ENCODE results near the gene SCPEP1. TPM values are rescaled to one million over a fixed set of nuclear protein-coding genes. Genes with fewer than 3 reads are reported as not detected.

SCPEP1 gene
- total RNA-seq, 1 experiment from 2014 or later, result 19.4 TPM

DNA sequence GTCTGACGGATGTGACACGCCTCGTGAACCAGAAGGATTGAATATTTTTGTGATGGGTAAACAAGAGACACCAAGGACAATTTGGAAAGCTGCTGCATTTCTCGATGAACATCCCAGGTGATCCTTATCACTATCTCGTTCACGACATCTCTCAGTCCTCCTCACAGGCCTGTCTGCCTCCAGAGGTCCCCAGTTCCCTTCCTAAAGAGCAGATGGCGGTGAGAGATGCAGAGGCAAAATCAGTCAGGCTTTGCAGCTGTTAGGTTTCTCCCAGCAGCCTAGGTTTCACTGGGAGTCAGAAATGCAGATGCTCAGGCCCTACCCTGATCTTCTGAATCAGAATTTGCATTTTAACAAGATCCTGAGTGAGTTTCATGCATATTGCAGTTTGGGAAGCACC, 23.6 kb downstream of the SCPEP1 start:
- TF ChIP-seq EZH2 (IDR thresholded peaks at IDR 0.05; ENCODE audit: low read depth), result no peak
- TF ChIP-seq, protein P1, sequence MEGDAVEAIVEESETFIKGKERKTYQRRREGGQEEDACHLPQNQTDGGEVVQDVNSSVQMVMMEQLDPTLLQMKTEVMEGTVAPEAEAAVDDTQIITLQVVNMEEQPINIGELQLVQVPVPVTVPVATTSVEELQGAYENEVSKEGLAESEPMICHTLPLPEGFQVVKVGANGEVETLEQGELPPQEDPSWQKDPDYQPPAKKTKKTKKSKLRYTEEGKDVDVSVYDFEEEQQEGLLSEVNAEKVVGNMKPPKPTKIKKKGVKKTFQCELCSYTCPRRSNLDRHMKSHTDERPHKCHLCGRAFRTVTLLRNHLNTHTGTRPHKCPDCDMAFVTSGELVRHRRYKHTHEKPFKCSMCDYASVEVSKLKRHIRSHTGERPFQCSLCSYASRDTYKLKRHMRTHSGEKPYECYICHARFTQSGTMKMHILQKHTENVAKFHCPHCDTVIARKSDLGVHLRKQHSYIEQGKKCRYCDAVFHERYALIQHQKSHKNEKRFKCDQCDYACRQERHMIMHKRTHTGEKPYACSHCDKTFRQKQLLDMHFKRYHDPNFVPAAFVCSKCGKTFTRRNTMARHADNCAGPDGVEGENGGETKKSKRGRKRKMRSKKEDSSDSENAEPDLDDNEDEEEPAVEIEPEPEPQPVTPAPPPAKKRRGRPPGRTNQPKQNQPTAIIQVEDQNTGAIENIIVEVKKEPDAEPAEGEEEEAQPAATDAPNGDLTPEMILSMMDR (conservative IDR thresholded peaks at IDR 0.05), result no peak
- Histone ChIP-seq H3F3A (ENCODE audit: insufficient read depth, low read depth) (no peaks in the 10 kb centered on the region), H3K9me3 (ENCODE audit: insufficient read depth, low read depth) (no peaks in the 10 kb centered on the region), H2AFZ (no peak overlapping the region), H3K4me2 (no peak overlapping the region), H4K20me1 (ENCODE audit: insufficient read depth) (no peaks in the 10 kb centered on the region), H3K27me3 (ENCODE audit: insufficient read depth, low read depth) (no peaks in the 10 kb centered on the region), H3K79me2 (ENCODE audit: low read depth) (no peaks in the 10 kb centered on the region), H3K9me2 (ENCODE audit: insufficient read depth) (no peaks in the 10 kb centered on the region), H3K4me3 (no peak overlapping the region), H3K36me3 (ENCODE audit: low read depth) (no peaks in the 10 kb centered on the region), H3K4me1 (replicated peaks; ENCODE audit: insufficient read depth) (no peaks in the 10 kb centered on the region), H3K27ac (no peak overlapping the region)
- ChIA-PET POLR2A (ENCODE audit: unreplicated experiment) (no interaction called here), CTCF (no interaction called here)
- DNase-seq, result no peak
- intact Hi-C loops (cut with micrococcal nuclease; ENCODE audit: unreplicated experiment), result no loop called here
- no TSS peak for BruUV-seq (replicated peaks)

DNA sequence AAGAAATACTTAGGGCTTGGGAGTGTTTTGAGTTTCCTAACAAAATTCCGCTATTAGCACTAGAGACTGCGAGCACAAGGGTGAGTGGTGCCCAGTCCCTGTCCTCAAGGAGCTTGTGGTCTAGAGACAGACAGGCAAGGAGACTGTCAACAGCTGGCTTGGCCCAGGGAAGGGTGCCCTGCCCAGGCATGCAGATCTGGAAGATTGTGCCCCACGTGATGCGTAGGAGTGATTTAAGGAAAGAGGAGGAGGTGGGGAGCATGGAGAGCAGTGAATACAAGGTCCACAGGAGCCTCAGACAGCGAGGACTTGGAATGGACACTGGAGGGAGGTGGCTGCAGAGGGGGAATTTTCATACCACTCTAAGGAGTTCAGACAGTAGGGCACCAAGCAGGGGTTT, 25.0 kb downstream of the SCPEP1 start:
- CTCF ChIA-PET, result no interaction called here
- Histone ChIP-seq H3K4me3 (no peak overlapping the region), H3K4me1 (replicated peaks; ENCODE audit: insufficient read depth) (no peaks in the 10 kb centered on the region), H3K36me3 (ENCODE audit: low read depth) (no peaks in the 10 kb centered on the region), H3K9me2 (ENCODE audit: insufficient read depth) (no peaks in the 10 kb centered on the region), H3K79me2 (ENCODE audit: low read depth) (no peaks in the 10 kb centered on the region), H3F3A (ENCODE audit: insufficient read depth, low read depth) (no peaks in the 10 kb centered on the region; the same call in 1 of the 2 replicates), H3K27ac (no peak overlapping the region), H3K27me3 (ENCODE audit: insufficient read depth, low read depth) (no peaks in the 10 kb centered on the region), H3K4me2 (no peak overlapping the region), H4K20me1 (ENCODE audit: insufficient read depth) (no peaks in the 10 kb centered on the region), H2AFZ (no peak overlapping the region), H3K9me3 (ENCODE audit: insufficient read depth, low read depth) (no peaks in the 10 kb centered on the region)
- POLR2A ChIA-PET (ENCODE audit: unreplicated experiment), result no interaction called here
- intact Hi-C loops (cut with micrococcal nuclease; ENCODE audit: unreplicated experiment), result no loop called here
- no peak for DNase-seq
- no peak for TF ChIP-seq EZH2 (IDR thresholded peaks at IDR 0.05; ENCODE audit: low read depth)
- TF ChIP-seq, protein P1 (conservative IDR thresholded peaks at IDR 0.05), result no peak
- BruUV-seq (replicated peaks), result no TSS peak

DNA sequence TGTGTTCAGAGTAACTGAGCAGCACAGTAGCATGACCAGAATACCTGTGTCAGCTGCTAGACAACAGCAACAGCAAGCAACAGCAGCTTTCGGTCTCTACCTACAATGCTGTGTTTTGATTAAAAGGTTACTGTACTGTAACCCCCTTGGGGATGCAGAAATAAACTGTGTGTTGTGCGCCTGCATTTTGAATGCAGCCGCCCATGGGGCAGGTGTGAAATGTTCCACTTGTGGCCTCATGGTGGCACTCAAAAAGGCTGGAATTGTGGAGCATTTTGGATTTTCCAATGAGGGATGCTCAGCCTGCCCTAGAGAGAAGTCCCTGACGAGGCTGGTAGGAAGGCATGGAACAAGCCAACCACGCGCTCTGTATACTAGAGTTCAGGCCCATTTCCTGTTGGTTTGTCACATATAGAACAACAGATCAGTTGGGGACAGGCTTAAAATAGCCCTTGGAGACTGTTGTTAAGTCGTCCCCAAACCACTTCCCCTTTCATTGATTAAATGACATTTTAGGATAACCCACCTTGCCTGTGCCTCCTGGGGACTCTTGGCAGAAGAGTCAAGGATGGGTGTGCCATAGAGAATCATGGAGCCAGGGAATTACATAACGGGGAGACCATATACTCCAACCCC, 27.1 kb downstream of the SCPEP1 start:
- Histone ChIP-seq H2AFZ (no peak overlapping the region), H3K27me3 (ENCODE audit: insufficient read depth, low read depth) (no peaks in the 10 kb centered on the region), H4K20me1 (ENCODE audit: insufficient read depth) (no peaks in the 10 kb centered on the region), H3K9me3 (ENCODE audit: insufficient read depth, low read depth) (no peaks in the 10 kb centered on the region), H3K4me1 (replicated peaks; ENCODE audit: insufficient read depth) (no peaks in the 10 kb centered on the region), H3F3A (ENCODE audit: insufficient read depth, low read depth) (no peaks in the 10 kb centered on the region; the same call in 1 of the 2 replicates), H3K4me2 (no peak overlapping the region), H3K27ac (no peak overlapping the region), H3K9me2 (ENCODE audit: insufficient read depth) (no peaks in the 10 kb centered on the region), H3K36me3 (ENCODE audit: low read depth) (no peaks in the 10 kb centered on the region), H3K4me3 (no peak overlapping the region), H3K79me2 (ENCODE audit: low read depth) (no peaks in the 10 kb centered on the region)
- intact Hi-C loops (cut with micrococcal nuclease; ENCODE audit: unreplicated experiment), result no loop called here
- CTCF ChIA-PET, result no interaction called here
- DNase-seq, result no peak
- no TSS peak for BruUV-seq (replicated peaks)
- TF ChIP-seq, protein P1 (conservative IDR thresholded peaks at IDR 0.05), result peak; percentile 58
- TF ChIP-seq EZH2 (IDR thresholded peaks at IDR 0.05; ENCODE audit: low read depth), result no peak
- POLR2A ChIA-PET (ENCODE audit: unreplicated experiment), result no interaction called here

All from PC-9 (cell line).